ENCODE results near the gene LCN10.
"Not testable (repeated sequence)": the region's sequence is repeated elsewhere in the genome, so short reads cannot be mapped to it uniquely, and the experiment has no call there.

Gene LCN10

GRCh38 chr9:136766410-136767120 is 23.8 kb upstream of the LCN10 start:
- H3K4me3 ChIP-seq (ENCODE audit: low read length); H3K9ac ChIP-seq (ENCODE audit: low read depth, low read length); H3K9me3 ChIP-seq (replicated peaks; ENCODE audit: low read length); H3K4me1 ChIP-seq (ENCODE audit: control insufficient read depth, insufficient read depth, low read length); H3K36me3 ChIP-seq (ENCODE audit: insufficient read depth, low read length); H3K4me2 ChIP-seq (ENCODE audit: low read length): not testable (repeated sequence)
- peaks cover 21% of the 10 kb centered on the region for H3K27me3 ChIP-seq (ENCODE audit: control insufficient read depth, insufficient read depth, low read length)

- not testable (repeated sequence) for H3K36me3 ChIP-seq (ENCODE audit: insufficient read depth, low read length); H3K4me2 ChIP-seq (ENCODE audit: low read length); H3K4me3 ChIP-seq (ENCODE audit: low read length); H3K9me3 ChIP-seq (replicated peaks; ENCODE audit: low read length); H3K9ac ChIP-seq (ENCODE audit: low read depth, low read length); H3K4me1 ChIP-seq (ENCODE audit: control insufficient read depth, insufficient read depth, low read length)
- peaks cover 18% of the 10 kb centered on the region for H3K27me3 ChIP-seq (ENCODE audit: control insufficient read depth, insufficient read depth, low read length)
These were observed 23.1 kb upstream of the LCN10 start for GRCh38 chr9:136765745-136766409.

GRCh38 chr9:136765041-136765440 is 22.3 kb upstream of the LCN10 start:
- Histone ChIP-seq H3K27me3 (ENCODE audit: control insufficient read depth, insufficient read depth, low read length) (peaks cover 20% of the 10 kb centered on the region), H3K4me1 (ENCODE audit: control insufficient read depth, insufficient read depth, low read length) (peaks cover 3% of the 10 kb centered on the region), H3K4me3 (ENCODE audit: low read length) (no peak overlapping the region), H3K36me3 (ENCODE audit: insufficient read depth, low read length) (no peaks in the 10 kb centered on the region), H3K9me3 (replicated peaks; ENCODE audit: low read length) (no peaks in the 10 kb centered on the region), H3K4me2 (ENCODE audit: low read length) (no peak overlapping the region), H3K9ac (ENCODE audit: low read depth, low read length) (no peak overlapping the region)

GRCh38 chr9:136764301-136764891 is 21.7 kb upstream of the LCN10 start, which contains the start of gene LCN15:
Gene LCN15, minus strand, starts transcription at chr9:136764518. Its CDS starts 30 bp downstream, at chr9:136764488.
- H3K9ac ChIP-seq (ENCODE audit: low read depth, low read length): no peak within 1 kb of the TSS

GRCh38 chr9:136763649-136764035 is 20.9 kb upstream of the LCN10 start:
- Histone ChIP-seq H3K4me2 (ENCODE audit: low read length) (no peak overlapping the region), H3K27me3 (ENCODE audit: control insufficient read depth, insufficient read depth, low read length) (peaks cover 22% of the 10 kb centered on the region), H3K9me3 (replicated peaks; ENCODE audit: low read length) (no peaks in the 10 kb centered on the region), H3K9ac (ENCODE audit: low read depth, low read length) (no peak overlapping the region), H3K36me3 (ENCODE audit: insufficient read depth, low read length) (no peaks in the 10 kb centered on the region), H3K4me3 (ENCODE audit: low read length) (no peak overlapping the region), H3K4me1 (ENCODE audit: control insufficient read depth, insufficient read depth, low read length) (peaks cover 3% of the 10 kb centered on the region)

More at GRCh38 chr9:136764301-136764891, 21.7 kb upstream of the LCN10 start, which contains the start of gene LCN15:
- no peak within 1 kb of the TSS for H3K4me2 ChIP-seq (ENCODE audit: low read length)
- H3K36me3 ChIP-seq (ENCODE audit: insufficient read depth, low read length): no peaks in the 10 kb centered on the region
- peaks cover 22% of the 10 kb centered on the region for H3K27me3 ChIP-seq (ENCODE audit: control insufficient read depth, insufficient read depth, low read length)
- no peaks in the 10 kb centered on the region for H3K9me3 ChIP-seq (replicated peaks; ENCODE audit: low read length)
- no peak within 1 kb of the TSS for H3K4me3 ChIP-seq (ENCODE audit: low read length)
- H3K4me1 ChIP-seq (ENCODE audit: control insufficient read depth, insufficient read depth, low read length): peaks cover 3% of the 10 kb centered on the region

- Histone ChIP-seq H3K4me3 (ENCODE audit: low read length) (no peak overlapping the region), H3K9ac (ENCODE audit: low read depth, low read length) (no peak overlapping the region), H3K4me1 (ENCODE audit: control insufficient read depth, insufficient read depth, low read length) (peaks cover 5% of the 10 kb centered on the region), H3K9me3 (replicated peaks; ENCODE audit: low read length) (no peaks in the 10 kb centered on the region), H3K36me3 (ENCODE audit: insufficient read depth, low read length) (no peaks in the 10 kb centered on the region), H3K4me2 (ENCODE audit: low read length) (no peak overlapping the region), H3K27me3 (ENCODE audit: control insufficient read depth, insufficient read depth, low read length) (peaks cover 23% of the 10 kb centered on the region)
These were observed 20.3 kb upstream of the LCN10 start for GRCh38 chr9:136762915-136763648.

GRCh38 chr9:136762221-136762691 is 19.5 kb upstream of the LCN10 start:
- Histone ChIP-seq H3K4me3 (ENCODE audit: low read length) (no peak overlapping the region), H3K27me3 (ENCODE audit: control insufficient read depth, insufficient read depth, low read length) (peaks cover 22% of the 10 kb centered on the region), H3K4me1 (ENCODE audit: control insufficient read depth, insufficient read depth, low read length) (peaks cover 13% of the 10 kb centered on the region), H3K9me3 (replicated peaks; ENCODE audit: low read length) (no peaks in the 10 kb centered on the region), H3K36me3 (ENCODE audit: insufficient read depth, low read length) (no peaks in the 10 kb centered on the region), H3K4me2 (ENCODE audit: low read length) (no peak overlapping the region), H3K9ac (ENCODE audit: low read depth, low read length) (no peak overlapping the region)

GRCh38 chr9:136761545-136761981 is 18.8 kb upstream of the LCN10 start:
- Histone ChIP-seq H3K36me3 (ENCODE audit: insufficient read depth, low read length) (no peaks in the 10 kb centered on the region), H3K9ac (ENCODE audit: low read depth, low read length) (no peak overlapping the region), H3K27me3 (ENCODE audit: control insufficient read depth, insufficient read depth, low read length) (peaks cover 22% of the 10 kb centered on the region)

GRCh38 chr9:136760834-136761544 is 18.2 kb upstream of the LCN10 start:
- H3K9ac ChIP-seq (ENCODE audit: low read depth, low read length); H3K9me3 ChIP-seq (replicated peaks; ENCODE audit: low read length); H3K36me3 ChIP-seq (ENCODE audit: insufficient read depth, low read length); H3K4me3 ChIP-seq (ENCODE audit: low read length): not testable (repeated sequence)
- peak overlapping the region; percentile 55 for H3K4me2 ChIP-seq (ENCODE audit: low read length)
- H3K4me1 ChIP-seq (ENCODE audit: control insufficient read depth, insufficient read depth, low read length): peaks cover 14% of the 10 kb centered on the region
- peaks cover 22% of the 10 kb centered on the region for H3K27me3 ChIP-seq (ENCODE audit: control insufficient read depth, insufficient read depth, low read length)

More at GRCh38 chr9:136761545-136761981, 18.8 kb upstream of the LCN10 start:
- peaks cover 14% of the 10 kb centered on the region for H3K4me1 ChIP-seq (ENCODE audit: control insufficient read depth, insufficient read depth, low read length)
- H3K4me2 ChIP-seq (ENCODE audit: low read length): no peak overlapping the region
- no peaks in the 10 kb centered on the region for H3K9me3 ChIP-seq (replicated peaks; ENCODE audit: low read length)
- H3K4me3 ChIP-seq (ENCODE audit: low read length): no peak overlapping the region

GRCh38 chr9:136760424-136760823 is 17.7 kb upstream of the LCN10 start:
- Histone ChIP-seq H3K9ac (ENCODE audit: low read depth, low read length) (no peak overlapping the region), H3K4me1 (ENCODE audit: control insufficient read depth, insufficient read depth, low read length) (peaks cover 14% of the 10 kb centered on the region), H3K4me2 (ENCODE audit: low read length) (no peak overlapping the region), H3K9me3 (replicated peaks; ENCODE audit: low read length) (peaks cover 8% of the 10 kb centered on the region), H3K36me3 (ENCODE audit: insufficient read depth, low read length) (no peaks in the 10 kb centered on the region), H3K27me3 (ENCODE audit: control insufficient read depth, insufficient read depth, low read length) (peaks cover 22% of the 10 kb centered on the region), H3K4me3 (ENCODE audit: low read length) (no peak overlapping the region)

Measured in skeletal muscle satellite cell (primary cell).